H1 (cell line): ENCODE measurements around the gene LSM14B. TPM values are rescaled to one million over a fixed set of nuclear protein-coding genes. Genes with fewer than 3 reads are reported as not detected.

Experiments
- CTCF ChIA-PET: fragments of 300-600 bp; sonication (Branson Sonifier 250); formaldehyde crosslinking; loops from one replicate; lab custom pipeline; 2021; ENCODE audit not compliant: partially characterized antibody; lab: Charles Lee
- POLR2A ChIA-PET: fragments of 300-600 bp; sonication (Branson Sonifier 250); formaldehyde crosslinking; loops from one replicate; lab custom pipeline; 2021; ENCODE audit warnings: inconsistent platforms; ENCODE audit not compliant: partially characterized antibody; lab: Charles Lee
- DNase-seq, 2 experiments: peaks; one replicate each; pipeline versions ENCODE4 v3.0.0 to v3.0.0-alpha.2; 2010 to 2022; ENCODE audit warnings: low spot score in 2 of 2, low read depth in 1 of 2, mixed read lengths in 1 of 2
- FAIRE-seq: peaks from 2 replicates; lab custom pipeline; 2011; peaks lifted over from hg19 to GRCh38; lab: Jason Lieb, UNC
- H2AFZ ChIP-seq: 2 replicates; pipeline ENCODE4 v1.8.1; 2012; ENCODE audit warnings: low read length, inconsistent platforms
- H2AK5ac ChIP-seq: 2 replicates; pipeline ENCODE4 v1.6.1; 2013; ENCODE audit warnings: low read depth, low read length
- H2BK120ac ChIP-seq: replicated peaks from 2 replicates; pipeline ENCODE3; 2013; ENCODE audit warnings: low read depth, low read length, inconsistent platforms
- H2BK12ac ChIP-seq: 2 replicates; pipeline ENCODE4 v1.6.1; 2013; ENCODE audit warnings: low read depth, low read length
- H2BK15ac ChIP-seq: 2 replicates; pipeline ENCODE4 v1.6.1; 2013; ENCODE audit warnings: low read length
- H2BK20ac ChIP-seq: 2 replicates; pipeline ENCODE4 v1.6.1; 2013; ENCODE audit warnings: low read length
- H2BK5ac ChIP-seq: 2 replicates; pipeline ENCODE4 v1.6.1; 2013; ENCODE audit warnings: low read depth, low read length
- H3K14ac ChIP-seq: 2 replicates; pipeline ENCODE4 v1.6.1; 2013; ENCODE audit warnings: inconsistent platforms; ENCODE audit not compliant: insufficient read length
- H3K18ac ChIP-seq: 2 replicates; pipeline ENCODE4 v1.6.1; 2013; ENCODE audit warnings: low read length; ENCODE audit errors: extremely low read depth
- H3K23ac ChIP-seq: 2 replicates; pipeline ENCODE4 v1.6.1; 2013; ENCODE audit warnings: inconsistent platforms; ENCODE audit not compliant: insufficient read length
- H3K23me2 ChIP-seq: 2 replicates; pipeline ENCODE4 v1.6.1; 2013; ENCODE audit warnings: low read depth, low read length
- H3K27ac ChIP-seq: 2 replicates; pipeline ENCODE4 v1.6.1; 2011; ENCODE audit warnings: low read depth, low read length, inconsistent platforms
- H3K27me3 ChIP-seq, 4 experiments: replicated peaks in 1 of 4; 1 replicate in 1 of 4; 2 replicates in 3 of 4; pipeline versions ENCODE4 v1.6.1 to v1.8.1; 2011 to 2013; ENCODE audit warnings: low read length in 3 of 4, mild to moderate bottlenecking in 3 of 4, inconsistent platforms in 2 of 4, mixed read lengths in 2 of 4, moderate library complexity in 1 of 4; ENCODE audit not compliant: control insufficient read depth in 3 of 4, insufficient read depth in 3 of 4; ENCODE audit errors: extremely low read depth in 1 of 4
- H3K36me3 ChIP-seq, 4 experiments: 2 replicates each; pipeline versions ENCODE4 v1.6.1 to v1.8.1; 2011 to 2013; ENCODE audit warnings: mild to moderate bottlenecking in 4 of 4, low read length in 3 of 4, moderate library complexity in 2 of 4, control low read depth in 1 of 4, inconsistent platforms in 1 of 4; ENCODE audit not compliant: insufficient read depth in 4 of 4, control insufficient read depth in 2 of 4
- H3K4ac ChIP-seq: replicated peaks from 2 replicates; pipeline ENCODE3; 2013; ENCODE audit warnings: low read length, low read depth, mixed read lengths, inconsistent platforms; ENCODE audit not compliant: insufficient read length
- H3K4me1 ChIP-seq, 4 experiments: replicated peaks in 1 of 4; 1 replicate in 1 of 4; 2 replicates in 3 of 4; pipeline versions ENCODE4 v1.6.1 to v1.8.1; 2011 to 2013; ENCODE audit warnings: low read length in 3 of 4, inconsistent platforms in 2 of 4, mixed read lengths in 1 of 4; ENCODE audit not compliant: insufficient read depth in 4 of 4, control insufficient read depth in 3 of 4
- H3K4me2 ChIP-seq, 2 experiments: 2 replicates each; pipeline versions ENCODE4 v1.6.1 to v1.8.1; 2011 to 2013; ENCODE audit warnings: low read depth in 2 of 2, low read length in 2 of 2, control low read depth in 1 of 2, inconsistent platforms in 1 of 2, mild to moderate bottlenecking in 1 of 2; ENCODE audit not compliant: insufficient read depth in 1 of 2
- H3K4me3 ChIP-seq, 4 experiments: fragments of 200-600, 300-600 bp in 1 of 4; sonication (generic), shearing (Covaris generic), sonication (Bioruptor Twin) in 1 of 4; 2 replicates each; pipeline versions ENCODE4 v1.5.1 to v1.8.1; 2011 to 2016; ENCODE audit warnings: low read length in 4 of 4, low read depth in 3 of 4, control low read depth in 2 of 4, inconsistent platforms in 2 of 4, mild to moderate bottlenecking in 2 of 4, mixed read lengths in 1 of 4, moderate library complexity in 1 of 4; ENCODE audit not compliant: insufficient read depth in 2 of 4; ENCODE audit errors: extremely low read depth in 1 of 4
- H3K56ac ChIP-seq: replicated peaks from 2 replicates; pipeline ENCODE3; 2013; ENCODE audit warnings: low read depth, mild to moderate bottlenecking, mixed read lengths, low read length, inconsistent platforms; ENCODE audit not compliant: insufficient read length
- H3K79me1 ChIP-seq: 2 replicates; pipeline ENCODE4 v1.6.1; 2013; ENCODE audit warnings: low read depth, low read length, control low read depth
- H3K79me2 ChIP-seq, 2 experiments: 2 replicates each; pipeline versions ENCODE4 v1.6.1 to v1.8.1; 2012 to 2013; ENCODE audit warnings: low read length in 2 of 2, mild to moderate bottlenecking in 2 of 2, inconsistent platforms in 1 of 2; ENCODE audit not compliant: insufficient read depth in 2 of 2, control insufficient read depth in 1 of 2
- H3K9ac ChIP-seq, 4 experiments: replicated peaks in 1 of 4; 1 replicate in 1 of 4; 2 replicates in 3 of 4; pipeline versions ENCODE4 v1.6.1 to v1.8.1; 2011 to 2013; ENCODE audit warnings: low read depth in 3 of 4, low read length in 3 of 4, control low read depth in 2 of 4, mild to moderate bottlenecking in 2 of 4, moderate library complexity in 2 of 4, inconsistent platforms in 1 of 4; ENCODE audit errors: extremely low read depth in 1 of 4
- H3K9me3 ChIP-seq, 2 experiments: 2 replicates each; pipeline versions ENCODE4 v1.6.1 to v1.8.1; 2012 to 2013; ENCODE audit warnings: mild to moderate bottlenecking in 2 of 2, moderate library complexity in 2 of 2, control low read depth in 1 of 2, inconsistent platforms in 1 of 2, low read depth in 1 of 2, low read length in 1 of 2, mixed read lengths in 1 of 2; ENCODE audit not compliant: insufficient read depth in 2 of 2
- H4K20me1 ChIP-seq, 2 experiments: replicated peaks in 1 of 2; 2 replicates each; pipeline versions ENCODE3 to v1.8.1; 2011 to 2013; ENCODE audit warnings: inconsistent platforms in 2 of 2, low read length in 2 of 2, mild to moderate bottlenecking in 1 of 2; ENCODE audit not compliant: insufficient read depth in 2 of 2, control insufficient read depth in 1 of 2
- H4K5ac ChIP-seq: 2 replicates; pipeline ENCODE4 v1.6.1; 2013; ENCODE audit warnings: low read length, low read depth, mixed read lengths, inconsistent platforms; ENCODE audit not compliant: insufficient read length
- H4K8ac ChIP-seq: 2 replicates; pipeline ENCODE4 v1.8.0; 2013; ENCODE audit warnings: mild to moderate bottlenecking, moderate library complexity, low read length, inconsistent platforms; ENCODE audit not compliant: insufficient read depth; ENCODE audit errors: extremely low read depth
- H4K91ac ChIP-seq: replicated peaks from 2 replicates; pipeline ENCODE3; 2013; ENCODE audit warnings: low read length, mixed read lengths, inconsistent platforms; ENCODE audit not compliant: insufficient read length
- BCL11A ChIP-seq, 2 experiments: IDR thresholded peaks; one replicate each; pipeline ENCODE4 v1.6.1; 2011; ENCODE audit warnings: low read depth in 2 of 2, low read length in 2 of 2, mild to moderate bottlenecking in 2 of 2
- CBX5 ChIP-seq: fragments of 300-800, 300-1000 bp; sonication (generic); IDR thresholded peaks from 2 replicates; pipeline ENCODE4 v1.7.1; 2016; ENCODE audit warnings: antibody characterized with exemption, low read length, low read depth
- CHD1 ChIP-seq: IDR thresholded peaks from 2 replicates; pipeline ENCODE4 v1.6.1; 2012; ENCODE audit warnings: low read depth, low read length, improper control_type of control experiment
- JUND ChIP-seq: IDR thresholded peaks from 2 replicates; pipeline ENCODE4 v1.6.1; 2011; ENCODE audit warnings: mild to moderate bottlenecking, improper control_type of control experiment, low read length
- MAFK ChIP-seq: IDR thresholded peaks from 2 replicates; pipeline ENCODE4 v1.6.1; 2012; ENCODE audit warnings: low read depth, mild to moderate bottlenecking, improper control_type of control experiment, low read length
- NANOG ChIP-seq: IDR thresholded peaks from 2 replicates; pipeline ENCODE4 v1.6.1; 2011; ENCODE audit warnings: low read length, low read depth, mild to moderate bottlenecking, inconsistent platforms; ENCODE audit not compliant: insufficient read depth, poor library complexity, severe bottlenecking
- POLR2AphosphoS5 ChIP-seq: IDR thresholded peaks from 2 replicates; pipeline ENCODE4 v1.6.1; 2011; ENCODE audit warnings: low read depth, low read length
- RXRA ChIP-seq: IDR thresholded peaks from 2 replicates; pipeline ENCODE4 v1.6.1; 2011; ENCODE audit warnings: low read depth, mild to moderate bottlenecking, low read length, moderate library complexity; ENCODE audit not compliant: insufficient read depth
- SIRT6 ChIP-seq: IDR thresholded peaks from one replicate; pipeline ENCODE4 v1.7.1; 2012; ENCODE audit warnings: low read length, inconsistent platforms
- SIX5 ChIP-seq: IDR thresholded peaks from 2 replicates; pipeline ENCODE4 v1.6.1; 2011; ENCODE audit warnings: mild to moderate bottlenecking, low read depth, low read length
- SUZ12 ChIP-seq: fragments of 200-600 bp; sonication (generic); IDR thresholded peaks from 2 replicates; pipeline ENCODE4 v1.6.1; 2012; ENCODE audit warnings: mild to moderate bottlenecking, inconsistent platforms, low read length, moderate library complexity, mixed read lengths
- WGBS, 2 experiments: shearing (Covaris generic) in 1 of 2; methylation state at CpG; one replicate each; pipeline versions ENCODE4 v1.1.6 to v1.1.7; 2013 to 2015; ENCODE audit warnings: low lambda C conversion rate in 2 of 2, mixed read lengths in 2 of 2, inconsistent platforms in 1 of 2, low coverage in 1 of 2, missing lambda C conversion rate in 1 of 2; ENCODE audit not compliant: insufficient replicate concordance in 2 of 2, insufficient coverage in 1 of 2, insufficient read length in 1 of 2; ENCODE audit errors: extremely low coverage in 1 of 2, missing lambda C conversion rate in 1 of 2; 5-methylcytosine and 5-hydroxymethylcytosine counted together
- polyA plus RNA-seq, 7 experiments: library from polyadenylated mRNA; depleted of rRNA in 3 of 7; stranded (reverse) in 5 of 7; unstranded in 2 of 7; fragments of >200 nt in 5 of 7; fragments of 200-250 nt in 2 of 7; gene quantifications; 1 replicate in 5 of 7; 2 replicates in 1 of 7; 4 replicates in 1 of 7; pipeline versions ENCODE4 v1.2.1 to v1.2.3, GENCODE V29; 2011 to 2013; ENCODE audit warnings: missing spikeins in 2 of 7, mixed read lengths in 2 of 7
- total RNA-seq: library from RNA; stranded (reverse); fragmentation: NEBNext Ultra II Directional; extraction: Animal tissue kit (Norgen Biotek cat#: 25700); gene quantifications from 2 replicates; pipeline ENCODE4 v1.2.1, GENCODE V29; 2021
- TF ChIP-seq, protein P1 (sequence below): IDR thresholded peaks from 2 replicates; pipeline ENCODE4 v1.6.1; 2012; ENCODE audit warnings: inconsistent platforms
- TF ChIP-seq, protein P2 (sequence below): IDR thresholded peaks from 2 replicates; pipeline ENCODE4 v1.6.1; 2011; ENCODE audit warnings: low read depth, mild to moderate bottlenecking, low read length; ENCODE audit not compliant: insufficient read depth

LSM14B gene
- total and polyA plus RNA-seq, 2 of the 8 experiments (the other 6 are each of a cell fraction or from before 2014, with no cell fraction given): 58.3 to 65.6 TPM

- H3K79me2 ChIP-seq: no peaks in the 10 kb centered on the region
- no peak overlapping the region for H2BK15ac ChIP-seq
- no peak for DNase-seq
- H3K9ac ChIP-seq: no peak overlapping the region
- H3K23ac ChIP-seq: no peak overlapping the region
- TF ChIP-seq NANOG (no peak), BCL11A (IDR thresholded peaks at IDR 0.05; ENCODE audit: low read depth in 2 of 2, low read length in 2 of 2) (no peak), POLR2AphosphoS5 (no peak), CBX5 (no peak), SIRT6 (no peak), MAFK (no peak), RXRA (no peak), SIX5 (no peak), SUZ12 (no peak), JUND (no peak), CHD1 (no peak)
- TF ChIP-seq, protein P1, sequence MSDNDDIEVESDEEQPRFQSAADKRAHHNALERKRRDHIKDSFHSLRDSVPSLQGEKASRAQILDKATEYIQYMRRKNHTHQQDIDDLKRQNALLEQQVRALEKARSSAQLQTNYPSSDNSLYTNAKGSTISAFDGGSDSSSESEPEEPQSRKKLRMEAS: no peak
- TF ChIP-seq, protein P2, sequence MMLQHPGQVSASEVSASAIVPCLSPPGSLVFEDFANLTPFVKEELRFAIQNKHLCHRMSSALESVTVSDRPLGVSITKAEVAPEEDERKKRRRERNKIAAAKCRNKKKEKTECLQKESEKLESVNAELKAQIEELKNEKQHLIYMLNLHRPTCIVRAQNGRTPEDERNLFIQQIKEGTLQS: no peak
- H2BK120ac ChIP-seq: no peak overlapping the region
- H4K5ac ChIP-seq: no peak overlapping the region
- ChIA-PET POLR2A (interaction anchor here (4.4 kb wide), 1 partner anchor 37 kb away, joined by 30 read pairs; no protein-coding TSS in a partner anchor), CTCF (interaction anchor here (1.3 kb wide), 1 partner anchor 33 kb away, joined by 3 read pairs; no protein-coding TSS in a partner anchor)
- peaks cover 0 to 3% (median under 1%) of the 10 kb centered on the region in 4 experiments; a peak in 1 of 7 replicates for H3K27me3 ChIP-seq
- peaks cover 4% of the 10 kb centered on the region; the same call in 1 of the 2 replicates for H3K23me2 ChIP-seq
- H3K4me1 ChIP-seq: no peaks in the 10 kb centered on the region; a peak in 1 of 7 replicates
- no peak overlapping the region for H4K8ac ChIP-seq
- H3K9me3 ChIP-seq: peaks cover 12 to 28% of the 10 kb centered on the region in 2 experiments
- no peaks in the 10 kb centered on the region for H3K36me3 ChIP-seq
- H3K4me3 ChIP-seq: no peak overlapping the region
- no peak overlapping the region for H3K14ac ChIP-seq
- H3K79me1 ChIP-seq: no peaks in the 10 kb centered on the region
- H3K27ac ChIP-seq: no peak overlapping the region
- no peak overlapping the region for H3K56ac ChIP-seq
- H4K20me1 ChIP-seq: no peaks in the 10 kb centered on the region
- H2BK5ac ChIP-seq: no peak overlapping the region
- FAIRE-seq: no peak
- H3K4me2 ChIP-seq: no peak overlapping the region
- H4K91ac ChIP-seq: no peak overlapping the region
- H2BK12ac ChIP-seq: no peak overlapping the region
- no peak overlapping the region for H3K18ac ChIP-seq
- H2BK20ac ChIP-seq: no peak overlapping the region
- no peak overlapping the region for H2AK5ac ChIP-seq
- H2AFZ ChIP-seq: no peak overlapping the region
- 89% methylated on average over 5 of the region's 7 CpGs; no CpG with 5 or more reads in 1 of the 2 experiments for WGBS, 2 experiments
- H3K4ac ChIP-seq: no peak overlapping the region
Observed at GRCh38 chr20:62104791-62105345, 17.4 kb upstream of the LSM14B start.
